Ovary (tissue), 9 donors: ENCODE data around the gene DNASE1. TPM values are rescaled to one million over a fixed set of nuclear protein-coding genes. Genes with fewer than 3 reads are reported as not detected.

ENCODE experiments used
- DNase-seq, 5 donors: peaks; one replicate each; pipeline ENCODE4 v3.0.0-alpha.2; 2019 to 2020
- H3K27ac ChIP-seq, 2 donors: fragments of 200-600 bp; one replicate each; pipeline versions ENCODE4 v1.5.1 to v1.8.0; 2019 to 2022
- H3K27me3 ChIP-seq: fragments of 200-600 bp; one replicate; pipeline ENCODE4 v1.8.0; 2022
- H3K36me3 ChIP-seq: fragments of 200-600 bp; sonication (generic); one replicate; pipeline ENCODE4 v1.5.1; 2019
- H3K4me1 ChIP-seq: one replicate; pipeline ENCODE4 v1.8.1; 2013; ENCODE audit warnings: mild to moderate bottlenecking, moderate library complexity; ENCODE audit not compliant: insufficient read depth
- H3K4me3 ChIP-seq: fragments of 200-600 bp; sonication (generic); one replicate; pipeline ENCODE4 v1.5.1; 2017
- H3K9me3 ChIP-seq, 2 donors: fragments of 200-600 bp in 1 of 2; sonication (generic) in 1 of 2; one replicate each; pipeline versions ENCODE4 v1.5.1 to v1.8.1; 2013 to 2019; ENCODE audit warnings: mild to moderate bottlenecking in 1 of 2, moderate library complexity in 1 of 2
- EP300 ChIP-seq: sonication (generic); formaldehyde crosslinking; IDR thresholded peaks from one replicate; pipeline ENCODE4 v1.6.1; 2017; ENCODE audit warnings: antibody characterized with exemption
- POLR2A ChIP-seq: fragments of 450-650 bp; IDR thresholded peaks from one replicate; pipeline ENCODE4 v1.6.1; 2017; ENCODE audit warnings: antibody characterized with exemption, mild to moderate bottlenecking, moderate library complexity
- whole genome bisulfite sequencing, 3 donors: extraction: QIAGEN DNeasy Blood & Tissue Kit in 1 of 3; methylation state at CpG; one replicate each; pipeline versions ENCODE4 v1.1.5 to v1.1.7; 2013 to 2017; 5-methylcytosine and 5-hydroxymethylcytosine counted together
- intact Hi-C, 4 donors: fragments of 100-400 bp; cut with DNase I; formaldehyde crosslinking; loops; one replicate each; pipeline versions ENCODE4 v1.11.0 to v1.15.1; 2022 to 2023
- polyA plus RNA-seq, 2 donors: library from polyadenylated mRNA; stranded (reverse); fragments of 200-250 nt in 1 of 2; fragments of 350-450 nt in 1 of 2; fragmentation: Illumina TruSeq in 1 of 2; extraction: RNeasy Lipid Tissue Mini Kit (QIAGEN cat#74804) in 1 of 2; gene quantifications; one replicate each; pipeline ENCODE4 v1.2.3, GENCODE V29; 2013 to 2014
- total RNA-seq, 7 donors: library from RNA; depleted of rRNA in 2 of 7; stranded (reverse); fragments of >200 nt in 2 of 7; fragmentation: NEBNext Ultra II Directional in 3 of 7; extraction: Animal tissue kit (Norgen Biotek cat#: 25700) in 3 of 7; gene quantifications; one replicate each; pipeline versions ENCODE4 v1.1.0 to v1.2.4, GENCODE V29; 2016 to 2023
- TF ChIP-seq, protein P1 (sequence below), 3 donors: fragments of 450-650 bp in 2 of 3; fragments of 200-600 bp in 1 of 3; IDR thresholded peaks; one replicate each; pipeline versions ENCODE4 v1.5.1 to v1.8.0; 2016 to 2022; ENCODE audit warnings: antibody characterized with exemption in 3 of 3, mild to moderate bottlenecking in 1 of 3
- donor health status: DM: no; HTN: no; CAD: no; lungs with moderate emphysema.
- donor health status: DM: no; HTN: no; CAD: no.
- donor health status: Bipolar disorder and iron deficiency.
- donor health status: DM: yes; HTN: yes; CAD: no.
- donor health status: DM: no; HTN: no; CAD: no.
- donor health status: DM: yes; HTN: yes; CAD: no.

Gene DNASE1
- total and polyA plus RNA-seq, 9 donors, result 5.8 to 17.0 (median 12.2) TPM

DNA sequence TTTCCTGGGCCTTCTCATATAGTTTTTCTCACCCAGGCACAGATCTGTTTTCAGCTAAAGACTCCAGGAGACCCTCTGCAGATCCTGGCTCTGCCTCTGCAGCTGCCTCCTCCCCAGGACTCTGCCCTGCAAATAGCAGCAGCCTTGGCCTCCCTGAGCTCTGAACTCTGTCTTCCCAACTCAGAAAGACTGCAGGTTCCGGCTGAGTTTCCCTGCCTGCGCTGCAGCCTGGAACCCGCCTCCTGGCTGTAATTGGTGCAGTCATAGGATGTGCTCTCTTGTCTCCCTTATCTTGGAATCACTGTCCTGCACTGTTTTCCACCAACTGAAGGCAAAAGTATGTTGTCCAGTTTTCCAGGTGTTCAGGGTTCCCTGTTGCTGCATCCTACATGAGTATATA is 14.3 kb upstream of the DNASE1 start:
- Histone ChIP-seq H3K27ac (no peak overlapping the region), H3K4me3 (no peak overlapping the region), H3K27me3 (no peaks in the 10 kb centered on the region), H3K9me3 (no peaks in the 10 kb centered on the region), H3K36me3 (no peaks in the 10 kb centered on the region), H3K4me1 (no peaks in the 10 kb centered on the region)
- no peak for DNase-seq
- TF ChIP-seq POLR2A (no peak), EP300 (no peak)
- TF ChIP-seq, protein P1, sequence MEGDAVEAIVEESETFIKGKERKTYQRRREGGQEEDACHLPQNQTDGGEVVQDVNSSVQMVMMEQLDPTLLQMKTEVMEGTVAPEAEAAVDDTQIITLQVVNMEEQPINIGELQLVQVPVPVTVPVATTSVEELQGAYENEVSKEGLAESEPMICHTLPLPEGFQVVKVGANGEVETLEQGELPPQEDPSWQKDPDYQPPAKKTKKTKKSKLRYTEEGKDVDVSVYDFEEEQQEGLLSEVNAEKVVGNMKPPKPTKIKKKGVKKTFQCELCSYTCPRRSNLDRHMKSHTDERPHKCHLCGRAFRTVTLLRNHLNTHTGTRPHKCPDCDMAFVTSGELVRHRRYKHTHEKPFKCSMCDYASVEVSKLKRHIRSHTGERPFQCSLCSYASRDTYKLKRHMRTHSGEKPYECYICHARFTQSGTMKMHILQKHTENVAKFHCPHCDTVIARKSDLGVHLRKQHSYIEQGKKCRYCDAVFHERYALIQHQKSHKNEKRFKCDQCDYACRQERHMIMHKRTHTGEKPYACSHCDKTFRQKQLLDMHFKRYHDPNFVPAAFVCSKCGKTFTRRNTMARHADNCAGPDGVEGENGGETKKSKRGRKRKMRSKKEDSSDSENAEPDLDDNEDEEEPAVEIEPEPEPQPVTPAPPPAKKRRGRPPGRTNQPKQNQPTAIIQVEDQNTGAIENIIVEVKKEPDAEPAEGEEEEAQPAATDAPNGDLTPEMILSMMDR (IDR thresholded peaks at IDR 0.05), result no peak
- intact Hi-C loops, result no loop called here
- 43 to 54% (median 48%) methylated on average over 3 of the region's 3 CpGs for WGBS, 3 donors

DNA sequence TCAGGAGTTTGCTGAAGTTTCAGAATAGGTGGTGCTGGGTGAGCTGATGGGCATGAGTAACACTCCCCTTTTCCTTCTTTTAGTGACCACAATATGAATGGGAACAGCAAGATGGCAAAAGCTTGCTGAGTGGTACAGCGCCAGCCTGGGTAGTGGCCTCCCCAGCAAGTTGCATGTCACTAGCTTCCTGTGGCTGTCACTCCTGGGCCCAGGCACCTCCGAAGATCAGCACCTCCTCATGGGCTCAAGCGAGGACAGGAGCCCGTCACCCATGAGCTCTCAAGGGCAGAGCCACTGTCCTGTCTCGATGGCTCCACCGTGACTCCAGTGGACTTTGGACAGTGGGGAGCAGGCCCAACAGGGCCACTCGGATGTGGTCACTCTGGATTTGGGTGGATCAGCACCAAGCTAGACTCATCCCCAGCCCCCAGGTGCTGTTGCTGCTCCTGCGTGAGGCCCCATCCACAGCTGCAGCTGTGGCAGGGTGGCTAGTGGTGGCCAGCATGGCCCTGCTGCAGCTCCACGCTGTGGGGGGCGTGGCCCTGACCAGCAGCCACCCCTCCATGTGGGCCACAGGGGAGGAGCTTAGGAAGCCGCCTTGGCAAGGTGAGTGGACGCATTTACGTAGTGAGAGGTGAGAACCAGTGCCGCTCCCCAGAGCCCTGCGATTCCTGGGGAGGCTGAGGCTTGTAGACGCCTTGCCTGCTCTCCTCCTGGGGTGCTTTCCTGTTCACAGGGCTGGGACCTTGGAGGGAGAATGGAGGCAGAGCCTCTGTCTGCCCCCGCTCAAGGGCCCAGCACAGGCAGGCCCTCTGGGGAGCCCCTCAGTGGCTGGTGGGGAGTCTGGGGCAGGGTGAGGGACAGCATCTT is 13.6 kb upstream of the DNASE1 start:
- no peaks in the 10 kb centered on the region for H3K4me1 ChIP-seq
- TF ChIP-seq, protein P1 (IDR thresholded peaks at IDR 0.05), result no peak
- TF ChIP-seq EP300 (no peak), POLR2A (no peak)
- no peak for DNase-seq
- H3K9me3 ChIP-seq, result no peaks in the 10 kb centered on the region
- no peaks in the 10 kb centered on the region for H3K36me3 ChIP-seq
- H3K27ac ChIP-seq, result no peak overlapping the region
- H3K4me3 ChIP-seq, result no peak overlapping the region
- no peaks in the 10 kb centered on the region for H3K27me3 ChIP-seq
- WGBS, 3 donors, result 95% methylated on average over 17 of the region's 17 CpGs
- intact Hi-C loops, result no loop called here

DNA sequence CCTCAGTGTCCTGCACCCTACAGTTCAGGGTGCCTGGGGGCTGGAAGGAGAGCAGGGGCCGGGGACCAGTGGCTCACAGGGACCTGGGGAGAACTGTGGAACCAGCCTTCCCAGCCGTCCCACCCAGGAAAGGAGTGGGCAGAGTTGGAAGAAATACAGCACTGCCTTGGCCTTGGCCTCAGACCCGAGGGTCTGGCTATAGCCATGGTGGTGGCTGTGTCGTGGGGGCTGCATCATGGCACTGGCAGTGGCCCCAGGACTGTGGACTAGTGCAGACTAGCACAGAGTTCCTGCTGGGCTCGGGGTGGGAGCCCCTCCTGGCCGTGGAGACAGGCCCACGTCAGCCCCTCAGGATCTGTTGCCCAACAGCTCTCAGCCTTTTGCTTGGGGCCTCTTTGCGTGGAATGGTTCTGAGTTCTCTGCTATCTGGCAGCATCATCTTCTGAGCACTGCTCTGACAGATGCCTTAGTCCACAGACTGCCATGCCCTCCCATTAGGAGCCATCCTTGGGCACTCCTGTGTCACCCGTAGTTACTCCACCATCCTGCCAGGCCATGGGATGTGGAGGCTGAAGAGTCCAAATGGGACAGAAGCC is 12.6 kb upstream of the DNASE1 start:
- Histone ChIP-seq H3K4me3 (no peak overlapping the region), H3K4me1 (no peaks in the 10 kb centered on the region), H3K27ac (no peak overlapping the region), H3K27me3 (no peaks in the 10 kb centered on the region), H3K9me3 (no peaks in the 10 kb centered on the region), H3K36me3 (no peaks in the 10 kb centered on the region)
- TF ChIP-seq, protein P1 (IDR thresholded peaks at IDR 0.05), result no peak
- TF ChIP-seq POLR2A (no peak), EP300 (no peak)
- no peak for DNase-seq
- WGBS, 3 donors, result 84 to 86% (median 85%) methylated on average over 6 to 9 of the region's 9 CpGs
- intact Hi-C loops, result no loop called here

DNA sequence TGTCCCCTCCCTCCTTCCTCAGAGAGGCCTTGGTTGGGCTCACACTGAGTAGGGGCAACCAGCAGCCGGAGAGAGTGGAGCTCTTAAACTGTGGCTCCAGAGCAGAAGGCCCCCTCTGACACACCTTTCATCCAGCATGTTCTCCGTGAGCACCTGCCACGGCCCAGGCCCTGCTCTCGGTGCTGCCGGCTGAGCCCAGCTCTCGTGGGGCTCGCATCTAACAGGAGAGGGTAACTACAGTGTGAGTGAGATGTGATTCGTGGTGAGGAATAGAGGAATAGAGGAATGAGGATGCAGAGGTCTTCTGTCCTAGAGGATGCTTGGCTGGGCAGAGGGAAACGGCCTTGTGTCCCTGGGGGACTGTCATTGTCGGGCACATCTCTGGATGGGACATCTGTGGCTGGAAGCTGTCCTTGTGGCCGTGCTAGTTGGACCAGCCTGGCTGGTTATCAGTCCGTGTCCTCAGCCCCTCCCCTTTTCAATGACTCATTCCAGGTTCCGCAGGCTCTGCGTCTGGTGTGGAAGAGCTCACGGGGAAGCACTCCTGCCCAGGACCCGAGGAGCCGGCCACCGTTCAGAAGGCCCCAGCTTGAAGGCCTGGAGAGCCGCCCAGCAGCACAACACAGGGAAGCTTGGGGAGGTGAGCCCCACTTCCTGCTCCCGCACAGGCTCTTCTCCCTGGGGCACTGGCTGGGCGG is 11.9 kb upstream of the DNASE1 start:
- intact Hi-C loops, result no loop called here
- no peaks in the 10 kb centered on the region for H3K9me3 ChIP-seq
- 70 to 71% (median 71%) methylated on average over 21 of the region's 21 CpGs for WGBS, 3 donors
- H3K4me1 ChIP-seq, result no peaks in the 10 kb centered on the region
- DNase-seq, result no peak
- H3K27ac ChIP-seq, result no peak overlapping the region
- no peaks in the 10 kb centered on the region for H3K36me3 ChIP-seq
- no peak for TF ChIP-seq EP300
- no peak for TF ChIP-seq POLR2A
- TF ChIP-seq, protein P1 (IDR thresholded peaks at IDR 0.05), result no peak
- H3K27me3 ChIP-seq, result no peaks in the 10 kb centered on the region
- no peak overlapping the region for H3K4me3 ChIP-seq
